Stomach (tissue), 9 donors: Measurements from ENCODE around the gene RTN4RL1. TPM values are rescaled to one million over a fixed set of nuclear protein-coding genes. Genes with fewer than 3 reads are reported as not detected.

Source experiments
- DNase-seq, 2 donors: peaks; one replicate each; pipeline versions ENCODE4 v3.0.0 to v3.0.0-alpha.2; 2013 to 2019
- H3K27ac ChIP-seq, 5 donors: fragments of 200-600 bp in 4 of 5; sonication (generic) in 4 of 5; one replicate each; pipeline ENCODE4 v1.5.1; 2013 to 2019; ENCODE audit warnings: mild to moderate bottlenecking in 1 of 5, moderate library complexity in 1 of 5
- H3K27me3 ChIP-seq, 3 donors: fragments of 200-600 bp; sonication (generic); one replicate each; pipeline ENCODE4 v1.5.1; 2017 to 2019; ENCODE audit warnings: mixed run types in 1 of 3
- H3K36me3 ChIP-seq, 4 donors: fragments of 200-600 bp; sonication (generic); 1 replicate in 3 of 4; 2 replicates in 1 of 4; pipeline ENCODE4 v1.5.1; 2016 to 2019
- H3K4me1 ChIP-seq, 4 donors: fragments of 200-600 bp; sonication (generic); one replicate each; pipeline ENCODE4 v1.5.1; 2016 to 2019
- H3K4me3 ChIP-seq, 4 donors: fragments of 200-600 bp; sonication (generic) in 3 of 4; one replicate each; pipeline ENCODE4 v1.5.1; 2016 to 2019; ENCODE audit warnings: mild to moderate bottlenecking in 1 of 4
- H3K9me3 ChIP-seq, 4 donors: fragments of 200-600 bp; sonication (generic); one replicate each; pipeline ENCODE4 v1.5.1; 2016 to 2019
- EP300 ChIP-seq: sonication (generic); formaldehyde crosslinking; IDR thresholded peaks from one replicate; pipeline ENCODE4 v1.6.1; 2017; ENCODE audit warnings: antibody characterized with exemption
- POLR2A ChIP-seq, 4 donors: fragments of 450-650 bp; IDR thresholded peaks; one replicate each; pipeline ENCODE4 v1.6.1; 2016; ENCODE audit warnings: antibody characterized with exemption in 4 of 4, control low read depth in 2 of 4, mild to moderate bottlenecking in 1 of 4, moderate library complexity in 1 of 4
- POLR2AphosphoS5 ChIP-seq, 3 donors: sonication (generic); formaldehyde crosslinking; IDR thresholded peaks; one replicate each; pipeline ENCODE4 v1.6.1; 2016; ENCODE audit warnings: antibody characterized with exemption in 3 of 3
- WGBS, 5 donors: extraction: QIAGEN DNeasy Blood & Tissue Kit in 3 of 5; methylation state at CpG; one replicate each; pipeline versions ENCODE4 v1.1.5 to v1.1.7; 2013 to 2018; 5-methylcytosine and 5-hydroxymethylcytosine counted together
- intact Hi-C: fragments of 100-400 bp; cut with DNase I; formaldehyde crosslinking; loops from one replicate; pipeline ENCODE4 v1.15.1; 2023; ENCODE audit warnings: low total_unique reads
- polyA plus RNA-seq, 3 donors: library from polyadenylated mRNA; stranded (reverse); fragments of 200-250 nt; gene quantifications; one replicate each; pipeline ENCODE4 v1.2.3, GENCODE V29; 2013
- total RNA-seq, 5 donors: library from RNA; depleted of rRNA; stranded (reverse); fragments of >200 nt; gene quantifications; one replicate each; pipeline versions ENCODE4 v1.1.0 to v1.2.3, GENCODE V29; 2014 to 2016
- TF ChIP-seq, protein P1 (sequence below), 7 experiments: fragments of 450-650 bp in 4 of 7; fragments of 200-600 bp in 3 of 7; sonication (generic) in 3 of 7; IDR thresholded peaks; one replicate each; pipeline ENCODE4 v1.5.1; 2016 to 2019; ENCODE audit warnings: antibody characterized with exemption in 7 of 7, control low read depth in 2 of 7, mild to moderate bottlenecking in 1 of 7
- donor health status: healthy with polysubstance abuse.
- donor health status: Bipolar disorder and iron deficiency.
- donor health status: healthy.

The RTN4RL1 gene
- total and polyA plus RNA-seq, 8 donors: 0.50 to 0.92 (median 0.72) TPM; not detected in 4

DNA sequence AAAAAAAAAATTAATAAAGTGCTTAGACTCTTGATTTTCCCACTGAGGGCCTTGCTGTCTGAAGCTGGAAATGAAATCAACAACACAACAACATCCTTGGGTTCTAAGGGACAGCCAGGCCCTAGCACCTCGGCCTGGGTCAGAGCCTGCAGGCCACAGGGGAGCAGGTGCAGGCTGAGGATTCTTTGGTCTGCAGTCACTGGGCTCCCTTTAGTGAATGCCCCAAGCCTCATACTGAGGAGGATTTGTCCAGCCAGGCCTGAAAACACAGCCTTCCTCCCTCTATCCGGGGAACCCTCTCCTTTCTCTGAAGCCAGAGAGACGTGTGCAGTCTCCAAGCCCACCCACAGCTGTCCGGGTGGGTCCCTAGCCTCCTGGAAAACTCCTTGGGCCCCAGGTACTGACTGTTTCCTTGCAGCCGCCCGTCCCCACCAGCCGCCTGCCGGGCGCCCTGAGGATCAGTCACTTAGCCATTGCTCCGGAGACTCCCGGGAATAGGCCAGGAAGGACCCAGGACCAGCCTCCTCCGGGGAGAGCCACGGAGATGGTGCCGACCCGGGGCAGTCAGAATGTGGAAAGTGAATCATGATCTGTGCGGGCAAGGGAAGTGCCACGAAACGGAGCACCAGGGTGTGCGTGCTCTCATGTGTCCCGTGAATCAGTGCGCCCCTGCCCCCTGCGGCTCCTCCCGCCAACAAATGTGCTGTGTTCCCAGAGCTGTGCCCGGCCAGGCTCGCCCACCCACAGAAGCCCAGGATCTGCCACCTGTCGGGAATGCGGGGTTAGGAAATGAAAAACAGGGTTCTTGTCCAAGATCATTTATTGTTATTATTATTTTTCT, 91.0 kb downstream of the RTN4RL1 start:
- Histone ChIP-seq H3K4me3 (no peak overlapping the region), H3K36me3 (no peaks in the 10 kb centered on the region), H3K4me1 (peaks cover 10 to 23% (median 12%) of the 10 kb centered on the region in 4 donors), H3K27ac (no peak overlapping the region), H3K9me3 (no peaks in the 10 kb centered on the region), H3K27me3 (no peaks in the 10 kb centered on the region)
- 90 to 92% (median 91%) methylated on average over 22 to 27 of the region's 27 CpGs for WGBS, 5 donors
- intact Hi-C loops: no loop called here
- DNase-seq: no peak
- no peak for TF ChIP-seq POLR2AphosphoS5 (IDR thresholded peaks at IDR 0.05)
- TF ChIP-seq, protein P1, sequence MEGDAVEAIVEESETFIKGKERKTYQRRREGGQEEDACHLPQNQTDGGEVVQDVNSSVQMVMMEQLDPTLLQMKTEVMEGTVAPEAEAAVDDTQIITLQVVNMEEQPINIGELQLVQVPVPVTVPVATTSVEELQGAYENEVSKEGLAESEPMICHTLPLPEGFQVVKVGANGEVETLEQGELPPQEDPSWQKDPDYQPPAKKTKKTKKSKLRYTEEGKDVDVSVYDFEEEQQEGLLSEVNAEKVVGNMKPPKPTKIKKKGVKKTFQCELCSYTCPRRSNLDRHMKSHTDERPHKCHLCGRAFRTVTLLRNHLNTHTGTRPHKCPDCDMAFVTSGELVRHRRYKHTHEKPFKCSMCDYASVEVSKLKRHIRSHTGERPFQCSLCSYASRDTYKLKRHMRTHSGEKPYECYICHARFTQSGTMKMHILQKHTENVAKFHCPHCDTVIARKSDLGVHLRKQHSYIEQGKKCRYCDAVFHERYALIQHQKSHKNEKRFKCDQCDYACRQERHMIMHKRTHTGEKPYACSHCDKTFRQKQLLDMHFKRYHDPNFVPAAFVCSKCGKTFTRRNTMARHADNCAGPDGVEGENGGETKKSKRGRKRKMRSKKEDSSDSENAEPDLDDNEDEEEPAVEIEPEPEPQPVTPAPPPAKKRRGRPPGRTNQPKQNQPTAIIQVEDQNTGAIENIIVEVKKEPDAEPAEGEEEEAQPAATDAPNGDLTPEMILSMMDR (IDR thresholded peaks at IDR 0.05): no peak
- no peak for TF ChIP-seq POLR2A (IDR thresholded peaks at IDR 0.05)
- no peak for TF ChIP-seq EP300

DNA sequence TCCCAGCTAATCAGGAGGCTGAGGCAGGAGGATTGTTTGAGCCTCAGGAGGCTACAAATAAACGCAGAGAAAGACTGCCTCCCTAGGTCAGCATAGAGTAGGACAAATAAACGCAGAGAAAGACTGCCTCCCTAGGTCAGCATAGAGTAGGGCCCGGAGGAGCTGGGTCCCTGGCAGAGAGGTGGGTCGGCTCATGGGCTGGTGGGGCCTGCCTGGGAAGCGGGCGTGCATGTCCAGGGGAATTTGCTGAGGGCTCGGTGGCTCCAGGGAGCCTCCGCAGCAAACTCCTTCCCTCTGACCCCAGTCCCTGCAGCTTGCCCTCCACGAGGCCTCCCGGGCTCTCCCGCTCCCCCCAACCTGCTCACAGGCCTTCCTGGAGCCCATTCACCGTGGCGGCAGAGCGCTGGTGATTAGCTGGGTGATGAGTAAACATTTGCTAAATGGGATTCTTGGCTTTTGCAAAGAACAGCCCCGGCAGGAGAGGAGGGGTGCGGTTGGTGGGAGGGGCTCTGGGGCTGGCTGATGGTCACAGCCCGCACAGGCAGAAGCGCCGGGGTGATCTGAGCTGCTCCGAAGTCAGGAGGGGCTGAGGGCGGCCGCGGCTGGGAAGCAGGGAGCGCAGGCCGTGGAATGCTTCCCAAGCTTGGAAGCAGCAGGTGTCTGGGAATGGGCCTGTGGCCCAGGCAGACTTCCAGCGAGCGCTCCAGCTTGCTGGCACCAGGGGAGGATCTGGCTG, 93.1 kb downstream of the RTN4RL1 start:
- 24 to 43% (median 29%) methylated on average over 16 to 27 of the region's 27 CpGs for WGBS, 5 donors
- Histone ChIP-seq H3K9me3 (no peaks in the 10 kb centered on the region), H3K36me3 (no peaks in the 10 kb centered on the region), H3K27me3 (no peaks in the 10 kb centered on the region), H3K27ac (peak overlapping the region in 3 of 5 donors; percentile 11 to 13 (median 13)), H3K4me3 (peak overlapping the region in 3 of 4 donors; percentile 14 to 34 (median 14)), H3K4me1 (peaks cover 10 to 23% (median 12%) of the 10 kb centered on the region in 4 donors)
- intact Hi-C loops: no loop called here
- DNase-seq: peak; percentile 77 to 87
- TF ChIP-seq POLR2A (IDR thresholded peaks at IDR 0.05) (no peak), POLR2AphosphoS5 (IDR thresholded peaks at IDR 0.05) (peak in 1 of 3 donors; percentile 15), EP300 (no peak)
- TF ChIP-seq, protein P1 (IDR thresholded peaks at IDR 0.05): no peak

DNA sequence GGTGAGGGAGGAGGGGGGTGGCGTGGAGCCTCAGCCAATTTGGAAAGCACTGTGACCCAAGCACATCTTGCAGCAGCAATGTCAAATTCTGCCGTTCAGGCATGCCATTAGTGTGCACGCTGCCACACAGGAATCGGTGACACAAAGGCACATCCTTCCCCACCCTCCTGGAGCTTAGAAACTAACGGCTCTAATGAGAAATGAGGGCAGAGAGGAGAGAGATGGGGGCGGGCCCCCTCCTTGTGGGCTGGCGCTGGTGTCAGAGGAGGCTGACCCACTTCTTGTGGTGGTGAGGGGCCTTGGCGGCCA, 94.8 kb downstream of the RTN4RL1 start:
- WGBS, 5 donors: 61 to 75% (median 65%) methylated on average over 7 to 8 of the region's 8 CpGs
- no peak for TF ChIP-seq EP300
- TF ChIP-seq, protein P1 (IDR thresholded peaks at IDR 0.05): no peak
- TF ChIP-seq POLR2AphosphoS5 (IDR thresholded peaks at IDR 0.05): no peak
- TF ChIP-seq POLR2A (IDR thresholded peaks at IDR 0.05): no peak
- H3K9me3 ChIP-seq: no peaks in the 10 kb centered on the region

DNA sequence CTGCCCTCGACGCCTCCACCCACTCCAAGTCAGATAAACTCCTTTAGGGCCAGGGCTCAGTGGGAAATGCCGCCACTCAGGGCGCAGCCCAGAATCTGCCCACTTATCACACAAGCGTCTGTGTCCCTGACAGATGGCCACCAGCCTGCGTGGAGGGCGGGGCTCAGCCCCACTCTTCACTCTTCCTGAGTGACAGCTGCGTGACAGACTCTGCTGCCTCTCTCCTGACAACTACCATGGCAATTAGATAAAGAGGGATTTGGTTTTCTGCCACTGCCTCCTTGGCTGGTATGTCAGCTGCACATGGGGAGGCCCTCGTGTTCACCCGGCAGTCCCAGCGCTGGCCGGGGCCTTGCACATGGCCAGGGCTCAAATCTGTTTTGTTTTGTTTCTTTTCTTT, 96.2 kb downstream of the RTN4RL1 start:
- intact Hi-C loops: no loop called here
- no peak overlapping the region for H3K27ac ChIP-seq
- H3K4me3 ChIP-seq: no peak overlapping the region
- TF ChIP-seq EP300 (no peak), POLR2AphosphoS5 (IDR thresholded peaks at IDR 0.05) (no peak), POLR2A (IDR thresholded peaks at IDR 0.05) (no peak)
- TF ChIP-seq, protein P1 (IDR thresholded peaks at IDR 0.05): no peak
- no peak for DNase-seq
- peaks cover 10 to 23% (median 12%) of the 10 kb centered on the region in 4 donors for H3K4me1 ChIP-seq
- H3K9me3 ChIP-seq: no peaks in the 10 kb centered on the region
- 70 to 77% (median 73%) methylated on average over 12 of the region's 12 CpGs for WGBS, 5 donors
- no peaks in the 10 kb centered on the region for H3K36me3 ChIP-seq
- no peaks in the 10 kb centered on the region for H3K27me3 ChIP-seq

More for the DNA sequence above, 94.8 kb downstream of the RTN4RL1 start:
- no peak for DNase-seq
- Histone ChIP-seq H3K36me3 (no peaks in the 10 kb centered on the region), H3K27me3 (no peaks in the 10 kb centered on the region), H3K4me3 (no peak overlapping the region), H3K4me1 (peaks cover 10 to 23% (median 12%) of the 10 kb centered on the region in 4 donors), H3K27ac (no peak overlapping the region)
- intact Hi-C loops: no loop called here
